SIG-M5 treated with dmso at 0.1 percent for 504 hours (cell line): ENCODE results near the gene MPV17L2.
A peak's percentile ranks its signal among the peaks of the same experiment; 100 is the strongest.
"Not testable (repeated sequence)": the region's sequence is repeated elsewhere in the genome, so short reads cannot be mapped to it uniquely, and the experiment has no call there.

ENCODE experiments used
- DNase-seq: peaks from one replicate; lab custom pipeline; 2025; ENCODE audit not compliant: unreplicated experiment; lab: John Stamatoyannopoulos, UW

MPV17L2 gene

GRCh38 chr19:18190278-18190677, 2.7 kb upstream of the MPV17L2 start:
- DNase-seq = no peak

- no peak for DNase-seq
Measured at GRCh38 chr19:18191640-18192062, 1.4 kb upstream of the MPV17L2 start.

- no peak for DNase-seq
Measured at GRCh38 chr19:18193388-18194180, 566 bp downstream of the MPV17L2 start.

GRCh38 chr19:18194181-18194530, 1.1 kb downstream of the MPV17L2 start:
- no peak for DNase-seq

- peak; percentile 28 for DNase-seq
Measured at GRCh38 chr19:18194554-18195238, 1.7 kb downstream of the MPV17L2 start.

GRCh38 chr19:18196511-18196845, 3.5 kb downstream of the MPV17L2 start:
- DNase-seq = no peak

- DNase-seq = no peak
Measured at GRCh38 chr19:18197306-18197705, 4.3 kb downstream of the MPV17L2 start.

- no peak for DNase-seq
Measured at GRCh38 chr19:18197941-18198340, 4.9 kb downstream of the MPV17L2 start.

- no peak for DNase-seq
Measured at GRCh38 chr19:18198374-18198773, 5.4 kb downstream of the MPV17L2 start.

- no peak for DNase-seq
Measured at GRCh38 chr19:18202397-18202777, 9.4 kb downstream of the MPV17L2 start.

- DNase-seq = no peak
Measured at GRCh38 chr19:18202778-18203407, 9.9 kb downstream of the MPV17L2 start.

GRCh38 chr19:18203408-18203862, 10.4 kb downstream of the MPV17L2 start:
- DNase-seq = no peak

- DNase-seq = peak; percentile 99
Measured at GRCh38 chr19:18203863-18204393, 10.9 kb downstream of the MPV17L2 start, which contains the start of gene RAB3A. Gene RAB3A, minus strand, starts transcription at chr19:18204042. Its CDS starts 1,302 bp downstream, at chr19:18202740.

GRCh38 chr19:18204394-18205199, 11.6 kb downstream of the MPV17L2 start:
- peak; percentile 66 for DNase-seq

- peak; percentile 67 for DNase-seq
Measured at GRCh38 chr19:18205200-18205892, 12.3 kb downstream of the MPV17L2 start.

- DNase-seq = no peak
Measured at GRCh38 chr19:18206018-18206417, 13.0 kb downstream of the MPV17L2 start.

- no peak for DNase-seq
Measured at GRCh38 chr19:18208098-18208951, 15.3 kb downstream of the MPV17L2 start.

- DNase-seq = not testable (repeated sequence)
Measured at GRCh38 chr19:18209912-18210311, 16.9 kb downstream of the MPV17L2 start.

- DNase-seq = no peak
Measured at GRCh38 chr19:18211683-18212082, 18.7 kb downstream of the MPV17L2 start.
